Spleen (tissue), 11 donors: Measurements from ENCODE around the gene TANC1. TPM values are rescaled to one million over a fixed set of nuclear protein-coding genes. Genes with fewer than 3 reads are reported as not detected.
"Not testable (repeated sequence)": the region's sequence is repeated elsewhere in the genome, so short reads cannot be mapped to it uniquely, and the experiment has no call there.

ENCODE experiments used
- DNase-seq: peaks from one replicate; pipeline ENCODE4 v3.0.0-alpha.2; 2020
- H3K27ac ChIP-seq, 8 donors: fragments of 200-600 bp; sonication (generic) in 7 of 8; 1 replicate in 4 of 8; 2 replicates in 4 of 8; pipeline versions ENCODE4 v1.5.0 to v1.8.0; 2016 to 2021; ENCODE audit warnings: inconsistent platforms in 4 of 8, mild to moderate bottlenecking in 4 of 8, moderate library complexity in 1 of 8
- H3K27me3 ChIP-seq, 7 donors: fragments of 200-600 bp; sonication (generic) in 6 of 7; replicated peaks in 1 of 7; 1 replicate in 4 of 7; 2 replicates in 3 of 7; pipeline versions ENCODE4 v1.5.0 to v1.8.0; 2016 to 2021; ENCODE audit warnings: inconsistent platforms in 3 of 7, mild to moderate bottlenecking in 1 of 7
- H3K36me3 ChIP-seq, 6 donors: fragments of 200-600 bp; sonication (generic) in 5 of 6; 1 replicate in 4 of 6; 2 replicates in 2 of 6; pipeline versions ENCODE4 v1.5.0 to v1.8.0; 2016 to 2021; ENCODE audit warnings: inconsistent platforms in 2 of 6
- H3K4me1 ChIP-seq, 6 donors: fragments of 200-600 bp; sonication (generic) in 5 of 6; 1 replicate in 3 of 6; 2 replicates in 3 of 6; pipeline versions ENCODE4 v1.5.0 to v1.8.0; 2016 to 2021; ENCODE audit warnings: inconsistent platforms in 3 of 6
- H3K4me3 ChIP-seq, 8 donors: fragments of 200-600 bp; sonication (generic) in 7 of 8; 1 replicate in 4 of 8; 2 replicates in 4 of 8; pipeline versions ENCODE4 v1.5.0 to v1.8.0; 2016 to 2021; ENCODE audit warnings: inconsistent platforms in 4 of 8, mild to moderate bottlenecking in 4 of 8, moderate library complexity in 2 of 8
- H3K9me3 ChIP-seq, 8 donors: fragments of 200-600 bp; sonication (generic) in 7 of 8; 1 replicate in 4 of 8; 2 replicates in 4 of 8; pipeline versions ENCODE4 v1.5.0 to v1.8.0; 2016 to 2021; ENCODE audit warnings: inconsistent platforms in 4 of 8
- POLR2A ChIP-seq, 3 donors: fragments of 450-650 bp; IDR thresholded peaks; one replicate each; pipeline ENCODE4 v1.5.1; 2017; ENCODE audit warnings: antibody characterized with exemption in 3 of 3, mild to moderate bottlenecking in 1 of 3
- POLR2AphosphoS5 ChIP-seq, 3 donors: sonication (generic); formaldehyde crosslinking; IDR thresholded peaks; one replicate each; pipeline ENCODE4 v1.5.1; 2017; ENCODE audit warnings: antibody characterized with exemption in 3 of 3
- WGBS, 5 donors: extraction: QIAGEN DNeasy Blood & Tissue Kit in 3 of 5; methylation state at CpG; one replicate each; pipeline versions ENCODE4 v1.1.5 to v1.1.7; 2013 to 2018; 5-methylcytosine and 5-hydroxymethylcytosine counted together
- intact Hi-C: fragments of 100-400 bp; cut with DNase I; formaldehyde crosslinking; loops from one replicate; pipeline ENCODE4 v1.15.0; 2023; ENCODE audit warnings: low total_unique reads
- polyA plus RNA-seq, 3 donors: library from polyadenylated mRNA; stranded (reverse); fragments of 200-250 nt; gene quantifications; one replicate each; pipeline ENCODE4 v1.2.1, GENCODE V29; 2013
- total RNA-seq, 7 donors: library from RNA; depleted of rRNA in 3 of 7; stranded (reverse); fragments of >200 nt in 3 of 7; fragmentation: NEBNext Ultra II Directional in 4 of 7; extraction: Animal tissue kit (Norgen Biotek cat#: 25700) in 4 of 7; gene quantifications; one replicate each; pipeline versions ENCODE4 v1.1.0 to v1.2.1, GENCODE V29; 2016 to 2021
- TF ChIP-seq, protein P1 (sequence below), 11 experiments: fragments of 200-600 bp in 7 of 11; fragments of 450-650 bp in 4 of 11; sonication (generic) in 4 of 11; IDR thresholded peaks in 8 of 11; conservative IDR thresholded peaks in 3 of 11; 1 replicate in 7 of 11; 2 replicates in 4 of 11; pipeline versions ENCODE4 v1.4.0 to v1.8.0; 2016 to 2021; ENCODE audit warnings: antibody characterized with exemption in 11 of 11, inconsistent platforms in 4 of 11, mild to moderate bottlenecking in 1 of 11
- donor health status: healthy with polysubstance abuse.
- donor health status: DM: no; HTN: no; CAD: no; lungs with moderate emphysema.
- donor health status: DM: no; HTN: no; CAD: no.
- donor health status: Bipolar disorder and iron deficiency.
- donor health status: healthy.
- donor health status: DM: no; HTN: no; CAD: no.
- donor health status: DM: yes; HTN: yes; CAD: no.

TANC1 gene
- total and polyA plus RNA-seq, 10 donors = 3.1 to 28.2 (median 21.7) TPM

GRCh38 chr2:159140070-159140769, 171.8 kb downstream of the TANC1 start:
- no peak for DNase-seq
- no peaks in the 10 kb centered on the region for H3K27me3 ChIP-seq
- no peaks in the 10 kb centered on the region for H3K9me3 ChIP-seq
- intact Hi-C loops = no loop called here
- H3K4me1 ChIP-seq = peaks cover 0 to 9% (median 0%) of the 10 kb centered on the region in 6 donors
- WGBS, 5 donors = 71 to 87% (median 79%) methylated on average over 2 of the region's 2 CpGs
- H3K4me3 ChIP-seq = no peak overlapping the region
- H3K36me3 ChIP-seq = no peaks in the 10 kb centered on the region
- H3K27ac ChIP-seq = no peak overlapping the region
- no peak for TF ChIP-seq POLR2A (IDR thresholded peaks at IDR 0.05)
- TF ChIP-seq, protein P1, sequence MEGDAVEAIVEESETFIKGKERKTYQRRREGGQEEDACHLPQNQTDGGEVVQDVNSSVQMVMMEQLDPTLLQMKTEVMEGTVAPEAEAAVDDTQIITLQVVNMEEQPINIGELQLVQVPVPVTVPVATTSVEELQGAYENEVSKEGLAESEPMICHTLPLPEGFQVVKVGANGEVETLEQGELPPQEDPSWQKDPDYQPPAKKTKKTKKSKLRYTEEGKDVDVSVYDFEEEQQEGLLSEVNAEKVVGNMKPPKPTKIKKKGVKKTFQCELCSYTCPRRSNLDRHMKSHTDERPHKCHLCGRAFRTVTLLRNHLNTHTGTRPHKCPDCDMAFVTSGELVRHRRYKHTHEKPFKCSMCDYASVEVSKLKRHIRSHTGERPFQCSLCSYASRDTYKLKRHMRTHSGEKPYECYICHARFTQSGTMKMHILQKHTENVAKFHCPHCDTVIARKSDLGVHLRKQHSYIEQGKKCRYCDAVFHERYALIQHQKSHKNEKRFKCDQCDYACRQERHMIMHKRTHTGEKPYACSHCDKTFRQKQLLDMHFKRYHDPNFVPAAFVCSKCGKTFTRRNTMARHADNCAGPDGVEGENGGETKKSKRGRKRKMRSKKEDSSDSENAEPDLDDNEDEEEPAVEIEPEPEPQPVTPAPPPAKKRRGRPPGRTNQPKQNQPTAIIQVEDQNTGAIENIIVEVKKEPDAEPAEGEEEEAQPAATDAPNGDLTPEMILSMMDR (IDR thresholded peaks at IDR 0.05 in 8 of 11, conservative IDR thresholded peaks at IDR 0.05 in 3 of 11) = no peak
- TF ChIP-seq POLR2AphosphoS5 (IDR thresholded peaks at IDR 0.05) = no peak

DNA sequence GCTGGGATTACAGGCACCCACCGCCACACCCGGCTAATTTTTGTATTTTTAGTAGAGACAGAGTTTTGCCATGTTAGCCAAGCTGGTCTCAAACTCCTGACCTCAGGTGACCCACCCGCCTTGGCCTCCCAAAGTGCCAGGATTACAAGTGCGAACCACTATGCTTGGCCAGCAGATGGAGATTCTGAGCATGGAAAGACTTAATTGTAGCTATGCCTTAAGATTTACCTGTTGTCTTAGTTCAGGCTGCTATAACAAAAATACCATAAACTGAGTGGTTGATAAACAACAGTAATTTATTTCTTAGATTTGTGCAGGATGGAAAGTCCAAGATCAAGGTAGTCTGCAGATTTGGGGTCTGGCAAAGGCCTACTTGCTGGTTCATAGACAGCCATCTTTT, 172.4 kb downstream of the TANC1 start:
- intact Hi-C loops, H3K27ac ChIP-seq: not testable (repeated sequence)
- H3K4me1 ChIP-seq = peaks cover 0 to 13% (median 0%) of the 10 kb centered on the region in 6 donors

DNA sequence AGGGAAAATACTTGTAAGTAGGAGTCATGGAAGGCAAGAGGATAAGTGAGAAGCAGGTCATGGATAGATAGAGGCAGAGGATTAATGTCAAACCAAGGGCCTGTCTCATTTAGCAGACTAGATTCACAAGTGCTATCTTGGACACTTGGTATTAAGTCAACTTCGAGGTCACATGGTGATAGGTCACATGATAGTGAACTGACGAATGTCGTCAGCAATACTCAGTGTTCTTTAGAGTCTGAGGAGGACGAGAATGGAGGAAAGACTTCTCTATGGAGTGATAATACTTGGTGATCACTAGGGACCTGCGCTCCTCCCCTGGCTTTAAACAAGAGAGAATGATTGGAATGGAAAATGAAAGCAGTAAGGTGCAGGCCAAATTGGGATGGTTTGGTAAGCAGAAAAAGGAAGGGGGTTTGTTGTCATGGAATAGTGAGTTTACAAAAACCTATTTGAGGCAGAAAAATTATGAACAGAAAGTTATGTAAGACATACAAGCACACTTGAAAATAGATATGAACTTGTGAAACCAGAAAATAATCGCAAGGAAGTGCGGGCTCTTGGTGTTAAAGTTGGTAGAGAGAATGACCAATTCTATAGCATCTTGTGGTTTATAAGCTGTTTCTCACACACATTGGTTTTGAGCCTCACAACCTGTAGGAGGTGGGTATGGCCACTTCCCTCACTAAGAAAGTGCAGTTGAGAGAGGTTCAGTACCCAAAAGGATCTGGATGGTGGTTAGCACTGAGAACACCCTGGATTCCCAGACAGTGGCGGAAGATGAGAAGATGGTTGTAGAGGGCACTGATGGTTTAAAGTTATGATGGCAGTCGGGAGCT, 176.6 kb downstream of the TANC1 start:
- H3K4me1 ChIP-seq = peaks cover 0 to 32% (median 11%) of the 10 kb centered on the region in 6 donors
- H3K4me3 ChIP-seq = peak overlapping the region in 1 of 8 donors; percentile 32
- DNase-seq = no peak
- 75 to 84% (median 81%) methylated on average over 9 of the region's 9 CpGs for WGBS, 5 donors
- TF ChIP-seq, protein P1 (IDR thresholded peaks at IDR 0.05 in 8 of 11, conservative IDR thresholded peaks at IDR 0.05 in 3 of 11) = no peak
- TF ChIP-seq POLR2AphosphoS5 (IDR thresholded peaks at IDR 0.05) (no peak), POLR2A (IDR thresholded peaks at IDR 0.05) (no peak)
- H3K9me3 ChIP-seq = no peaks in the 10 kb centered on the region
- H3K36me3 ChIP-seq = no peaks in the 10 kb centered on the region
- H3K27me3 ChIP-seq = peaks cover 0 to 8% (median 0%) of the 10 kb centered on the region in 7 donors
- intact Hi-C loops = no loop called here
- peak overlapping the region in 5 of 8 donors; percentile 11 to 68 (median 44) for H3K27ac ChIP-seq

More for the DNA sequence above, 172.4 kb downstream of the TANC1 start:
- H3K36me3 ChIP-seq, H3K27me3 ChIP-seq, H3K9me3 ChIP-seq, H3K4me3 ChIP-seq, DNase-seq: not testable (repeated sequence)
- 94 to 97% (median 96%) methylated on average over 4 of the region's 4 CpGs for WGBS, 5 donors

GRCh38 chr2:159145745-159146354, 177.4 kb downstream of the TANC1 start:
- intact Hi-C loops = no loop called here
- TF ChIP-seq, protein P1 (IDR thresholded peaks at IDR 0.05 in 8 of 11, conservative IDR thresholded peaks at IDR 0.05 in 3 of 11) = no peak
- no peak for TF ChIP-seq POLR2AphosphoS5 (IDR thresholded peaks at IDR 0.05)
- TF ChIP-seq POLR2A (IDR thresholded peaks at IDR 0.05) = no peak
- WGBS, 5 donors = 92 to 95% (median 94%) methylated on average over 5 of the region's 5 CpGs

More at GRCh38 chr2:159145745-159146354, 177.4 kb downstream of the TANC1 start:
- DNase-seq = no peak
- Histone ChIP-seq H3K36me3 (peaks cover 0 to 8% (median 0%) of the 10 kb centered on the region in 6 donors), H3K27ac (peak overlapping the region in 2 of 8 donors; percentile 37 to 68), H3K4me1 (peaks cover 0 to 38% (median 15%) of the 10 kb centered on the region in 6 donors), H3K9me3 (no peaks in the 10 kb centered on the region), H3K27me3 (peaks cover 0 to 8% (median 0%) of the 10 kb centered on the region in 7 donors), H3K4me3 (no peak overlapping the region)
